PC-9 (cell line): ENCODE measurements around the gene IKZF1.

ENCODE experiments used
- EZH2 ChIP-seq: fragments of 200-600 bp; sonication (generic); IDR thresholded peaks from 2 replicates; pipeline ENCODE4 v1.8.0; 2017; ENCODE audit warnings: antibody characterized with exemption, low read depth
- TF ChIP-seq, protein P1 (sequence below): fragments of 200-600 bp; sonication (generic); conservative IDR thresholded peaks from 2 replicates; pipeline ENCODE4 v1.6.1; 2017; ENCODE audit warnings: mixed run types, antibody characterized with exemption, mild to moderate bottlenecking, moderate library complexity

DNA sequence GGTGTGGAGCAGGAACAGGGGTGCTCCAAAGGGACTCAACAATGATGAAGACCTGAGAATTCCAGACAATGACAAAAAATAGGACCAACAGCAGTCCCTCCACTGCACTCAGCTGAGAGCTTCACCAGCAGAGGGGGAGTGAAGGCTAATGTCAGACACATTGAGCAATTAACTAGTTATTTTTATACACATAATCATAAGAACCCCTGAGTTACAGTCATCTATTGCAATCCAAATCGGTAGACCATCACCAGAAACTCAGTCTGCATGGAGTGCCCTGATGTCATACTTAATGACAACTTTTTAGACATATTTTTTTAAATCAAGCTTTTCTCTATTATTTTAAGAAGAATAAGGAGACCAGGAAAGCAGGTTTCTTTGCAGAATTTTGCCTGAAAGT lies 30.6 kb upstream of the IKZF1 start:
- TF ChIP-seq, protein P1, sequence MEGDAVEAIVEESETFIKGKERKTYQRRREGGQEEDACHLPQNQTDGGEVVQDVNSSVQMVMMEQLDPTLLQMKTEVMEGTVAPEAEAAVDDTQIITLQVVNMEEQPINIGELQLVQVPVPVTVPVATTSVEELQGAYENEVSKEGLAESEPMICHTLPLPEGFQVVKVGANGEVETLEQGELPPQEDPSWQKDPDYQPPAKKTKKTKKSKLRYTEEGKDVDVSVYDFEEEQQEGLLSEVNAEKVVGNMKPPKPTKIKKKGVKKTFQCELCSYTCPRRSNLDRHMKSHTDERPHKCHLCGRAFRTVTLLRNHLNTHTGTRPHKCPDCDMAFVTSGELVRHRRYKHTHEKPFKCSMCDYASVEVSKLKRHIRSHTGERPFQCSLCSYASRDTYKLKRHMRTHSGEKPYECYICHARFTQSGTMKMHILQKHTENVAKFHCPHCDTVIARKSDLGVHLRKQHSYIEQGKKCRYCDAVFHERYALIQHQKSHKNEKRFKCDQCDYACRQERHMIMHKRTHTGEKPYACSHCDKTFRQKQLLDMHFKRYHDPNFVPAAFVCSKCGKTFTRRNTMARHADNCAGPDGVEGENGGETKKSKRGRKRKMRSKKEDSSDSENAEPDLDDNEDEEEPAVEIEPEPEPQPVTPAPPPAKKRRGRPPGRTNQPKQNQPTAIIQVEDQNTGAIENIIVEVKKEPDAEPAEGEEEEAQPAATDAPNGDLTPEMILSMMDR = no peak
- TF ChIP-seq EZH2 = no peak
